Stimulated activated CD8-positive, alpha-beta memory T cell treated with anti-CD3 and anti-CD28 coated beads, Interleukin-12 subunit alpha, Interleukin-12 subunit beta, amount 100 ng/mL, for 24 hours (primary cell): ENCODE results near the gene SETD4.
"Not testable (repeated sequence)": the region's sequence is repeated elsewhere in the genome, so short reads cannot be mapped to it uniquely, and the experiment has no call there.

Experiments
- DNase-seq: peaks from one replicate; pipeline ENCODE4 v3.0.0-alpha.2; 2020; ENCODE audit errors: extremely low read depth

SETD4 gene

GRCh38 chr21:36060159-36060921, at the start of gene SETD4:
TSS of gene SETD4 (minus strand) at chr21:36060526. CDS start at chr21:36058888, 1,638 bp downstream.
- peak; percentile 85 for DNase-seq

GRCh38 chr21:36109868-36110267, 49.5 kb upstream of the SETD4 start:
- DNase-seq = no peak

- no peak for DNase-seq
Observed at GRCh38 chr21:36105327-36105842, 45.1 kb upstream of the SETD4 start.

GRCh38 chr21:36104317-36105300, 44.3 kb upstream of the SETD4 start:
- peak; percentile 15 for DNase-seq

GRCh38 chr21:36103434-36103833, 43.1 kb upstream of the SETD4 start:
- DNase-seq = no peak

- no peak for DNase-seq
Observed at GRCh38 chr21:36100971-36101641, 40.8 kb upstream of the SETD4 start.

- not testable (repeated sequence) for DNase-seq
Observed at GRCh38 chr21:36099695-36100211, 39.4 kb upstream of the SETD4 start.

- no peak for DNase-seq
Observed at GRCh38 chr21:36099000-36099399, 38.7 kb upstream of the SETD4 start.

- DNase-seq = no peak
Observed at GRCh38 chr21:36098182-36098532, 37.8 kb upstream of the SETD4 start.

- no peak for DNase-seq
Observed at GRCh38 chr21:36097427-36098181, 37.3 kb upstream of the SETD4 start.

- DNase-seq = no peak
Observed at GRCh38 chr21:36096398-36097290, 36.3 kb upstream of the SETD4 start.

- no peak for DNase-seq
Observed at GRCh38 chr21:36093512-36093911, 33.2 kb upstream of the SETD4 start.

GRCh38 chr21:36092681-36093080, 32.4 kb upstream of the SETD4 start:
- DNase-seq = no peak

- DNase-seq = no peak
Observed at GRCh38 chr21:36089946-36090345, 29.6 kb upstream of the SETD4 start.

GRCh38 chr21:36087362-36088138, 27.2 kb upstream of the SETD4 start:
- DNase-seq = no peak

GRCh38 chr21:36082237-36082664, 21.9 kb upstream of the SETD4 start:
- DNase-seq = no peak

- DNase-seq = no peak
Observed at GRCh38 chr21:36080386-36080785, 20.1 kb upstream of the SETD4 start.

- DNase-seq = no peak
Observed at GRCh38 chr21:36079671-36080070, 19.3 kb upstream of the SETD4 start.

GRCh38 chr21:36079010-36079649, 18.8 kb upstream of the SETD4 start:
- no peak for DNase-seq
